Measurements from ENCODE around the gene SLC35C1. TPM values are rescaled to one million over a fixed set of nuclear protein-coding genes. Genes with fewer than 3 reads are reported as not detected.
"Not testable (repeated sequence)": the region's sequence is repeated elsewhere in the genome, so short reads cannot be mapped to it uniquely, and the experiment has no call there.

SLC35C1 gene
- total and polyA plus RNA-seq, 9 of the 15 experiments (the other 6 are each of a cell fraction or from before 2014, with no cell fraction given): 0.65 to 13.1 (median 2.4) TPM

DNA sequence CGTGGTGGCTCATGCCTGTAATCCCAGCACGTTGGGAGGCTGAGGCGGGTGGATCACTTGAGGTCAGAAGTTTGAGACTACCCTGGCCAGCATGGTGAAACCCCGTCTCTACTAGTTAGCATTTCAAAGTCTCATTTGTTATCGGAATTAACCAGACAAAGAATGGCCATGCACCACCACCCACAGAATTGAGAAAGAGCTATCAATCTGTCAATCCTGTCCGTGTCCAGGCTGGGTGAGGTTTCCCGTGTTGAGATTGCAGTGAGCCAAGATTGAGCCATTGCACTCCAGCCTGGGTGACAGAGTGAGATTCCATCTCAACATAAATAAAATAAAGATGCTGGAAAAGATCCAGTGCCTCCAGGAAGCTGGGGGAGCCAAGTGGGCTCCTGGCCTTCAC lies 21.5 kb downstream of the SLC35C1 start (continued):
- TF ChIP-seq ESRRA (IDR thresholded peaks at IDR 0.05; ENCODE audit: borderline replicate concordance, low read depth) (peak; percentile 86; the same call in 1 of the 2 replicates), STAT5A (IDR thresholded peaks at IDR 0.05; ENCODE audit: borderline replicate concordance, low read length) (peak; percentile 88), HDAC3 (IDR thresholded peaks at IDR 0.05; ENCODE audit: borderline replicate concordance, partially characterized antibody) (peak; percentile 96), FOXP1 (CRISPR knock-in tag; IDR thresholded peaks at IDR 0.05) (0 out of 2 replicates have a peak, but pooled peaks have one; percentile 25), ZNF134 (CRISPR knock-in tag; conservative IDR thresholded peaks at IDR 0.05) (peak; percentile 63; the same call in 1 of the 2 replicates), MBD2 (IDR thresholded peaks at IDR 0.05; ENCODE audit: borderline replicate concordance, low read depth) (peak; percentile 48; the same call in 1 of the 2 replicates), CTBP1 (IDR thresholded peaks at IDR 0.05; ENCODE audit: borderline replicate concordance) (peak; percentile 73; the same call in 1 of the 2 replicates), ELF4 (CRISPR knock-in tag; IDR thresholded peaks at IDR 0.05) (0 out of 2 replicates have a peak, but pooled peaks have one; percentile 52), MAZ (CRISPR knock-in tag; conservative IDR thresholded peaks at IDR 0.05 in 1 of 2, IDR thresholded peaks at IDR 0.05 in 1 of 2) (peak in 1 of 2 experiments; percentile 65; a peak in 2 of 4 replicates), JUND (IDR thresholded peaks at IDR 0.05; ENCODE audit: borderline replicate concordance, low read depth, low read length) (peak; percentile 58; the same call in 1 of the 2 replicates), CBFA2T2 (conservative IDR thresholded peaks at IDR 0.05) (peak; percentile 96), MYNN (IDR thresholded peaks at IDR 0.05) (peak; percentile 71; the same call in 1 of the 2 replicates), EP300 (IDR thresholded peaks at IDR 0.05; ENCODE audit: low read length) (peak; percentile 89), MEIS2 (IDR thresholded peaks at IDR 0.05; ENCODE audit: partially characterized antibody) (peak; percentile 100), KLF1 (tag; IDR thresholded peaks at IDR 0.05) (peak; percentile 78; the same call in 1 of the 2 replicates)
- TF ChIP-seq, protein P1, sequence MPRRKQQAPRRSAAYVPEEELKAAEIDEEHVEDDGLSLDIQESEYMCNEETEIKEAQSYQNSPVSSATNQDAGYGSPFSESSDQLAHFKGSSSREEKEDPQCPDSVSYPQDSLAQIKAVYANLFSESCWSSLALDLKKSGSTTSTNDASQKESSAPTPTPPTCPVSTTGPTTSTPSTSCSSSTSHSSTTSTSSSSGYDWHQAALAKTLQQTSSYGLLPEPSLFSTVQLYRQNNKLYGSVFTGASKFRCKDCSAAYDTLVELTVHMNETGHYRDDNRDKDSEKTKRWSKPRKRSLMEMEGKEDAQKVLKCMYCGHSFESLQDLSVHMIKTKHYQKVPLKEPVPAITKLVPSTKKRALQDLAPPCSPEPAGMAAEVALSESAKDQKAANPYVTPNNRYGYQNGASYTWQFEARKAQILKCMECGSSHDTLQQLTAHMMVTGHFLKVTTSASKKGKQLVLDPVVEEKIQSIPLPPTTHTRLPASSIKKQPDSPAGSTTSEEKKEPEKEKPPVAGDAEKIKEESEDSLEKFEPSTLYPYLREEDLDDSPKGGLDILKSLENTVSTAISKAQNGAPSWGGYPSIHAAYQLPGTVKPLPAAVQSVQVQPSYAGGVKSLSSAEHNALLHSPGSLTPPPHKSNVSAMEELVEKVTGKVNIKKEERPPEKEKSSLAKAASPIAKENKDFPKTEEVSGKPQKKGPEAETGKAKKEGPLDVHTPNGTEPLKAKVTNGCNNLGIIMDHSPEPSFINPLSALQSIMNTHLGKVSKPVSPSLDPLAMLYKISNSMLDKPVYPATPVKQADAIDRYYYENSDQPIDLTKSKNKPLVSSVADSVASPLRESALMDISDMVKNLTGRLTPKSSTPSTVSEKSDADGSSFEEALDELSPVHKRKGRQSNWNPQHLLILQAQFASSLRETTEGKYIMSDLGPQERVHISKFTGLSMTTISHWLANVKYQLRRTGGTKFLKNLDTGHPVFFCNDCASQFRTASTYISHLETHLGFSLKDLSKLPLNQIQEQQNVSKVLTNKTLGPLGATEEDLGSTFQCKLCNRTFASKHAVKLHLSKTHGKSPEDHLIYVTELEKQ (CRISPR knock-in tag; IDR thresholded peaks at IDR 0.05): peak; percentile 78; the same call in 1 of the 2 replicates
- TF ChIP-seq, protein P2, sequence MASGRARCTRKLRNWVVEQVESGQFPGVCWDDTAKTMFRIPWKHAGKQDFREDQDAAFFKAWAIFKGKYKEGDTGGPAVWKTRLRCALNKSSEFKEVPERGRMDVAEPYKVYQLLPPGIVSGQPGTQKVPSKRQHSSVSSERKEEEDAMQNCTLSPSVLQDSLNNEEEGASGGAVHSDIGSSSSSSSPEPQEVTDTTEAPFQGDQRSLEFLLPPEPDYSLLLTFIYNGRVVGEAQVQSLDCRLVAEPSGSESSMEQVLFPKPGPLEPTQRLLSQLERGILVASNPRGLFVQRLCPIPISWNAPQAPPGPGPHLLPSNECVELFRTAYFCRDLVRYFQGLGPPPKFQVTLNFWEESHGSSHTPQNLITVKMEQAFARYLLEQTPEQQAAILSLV (tag; IDR thresholded peaks at IDR 0.05): peak; percentile 79
- TF ChIP-seq JUND (tag; IDR thresholded peaks at IDR 0.05; ENCODE audit: borderline replicate concordance, low read depth, low read length); MYNN (CRISPR knock-in tag; IDR thresholded peaks at IDR 0.05): not testable (repeated sequence)
- TF ChIP-seq, protein P3, sequence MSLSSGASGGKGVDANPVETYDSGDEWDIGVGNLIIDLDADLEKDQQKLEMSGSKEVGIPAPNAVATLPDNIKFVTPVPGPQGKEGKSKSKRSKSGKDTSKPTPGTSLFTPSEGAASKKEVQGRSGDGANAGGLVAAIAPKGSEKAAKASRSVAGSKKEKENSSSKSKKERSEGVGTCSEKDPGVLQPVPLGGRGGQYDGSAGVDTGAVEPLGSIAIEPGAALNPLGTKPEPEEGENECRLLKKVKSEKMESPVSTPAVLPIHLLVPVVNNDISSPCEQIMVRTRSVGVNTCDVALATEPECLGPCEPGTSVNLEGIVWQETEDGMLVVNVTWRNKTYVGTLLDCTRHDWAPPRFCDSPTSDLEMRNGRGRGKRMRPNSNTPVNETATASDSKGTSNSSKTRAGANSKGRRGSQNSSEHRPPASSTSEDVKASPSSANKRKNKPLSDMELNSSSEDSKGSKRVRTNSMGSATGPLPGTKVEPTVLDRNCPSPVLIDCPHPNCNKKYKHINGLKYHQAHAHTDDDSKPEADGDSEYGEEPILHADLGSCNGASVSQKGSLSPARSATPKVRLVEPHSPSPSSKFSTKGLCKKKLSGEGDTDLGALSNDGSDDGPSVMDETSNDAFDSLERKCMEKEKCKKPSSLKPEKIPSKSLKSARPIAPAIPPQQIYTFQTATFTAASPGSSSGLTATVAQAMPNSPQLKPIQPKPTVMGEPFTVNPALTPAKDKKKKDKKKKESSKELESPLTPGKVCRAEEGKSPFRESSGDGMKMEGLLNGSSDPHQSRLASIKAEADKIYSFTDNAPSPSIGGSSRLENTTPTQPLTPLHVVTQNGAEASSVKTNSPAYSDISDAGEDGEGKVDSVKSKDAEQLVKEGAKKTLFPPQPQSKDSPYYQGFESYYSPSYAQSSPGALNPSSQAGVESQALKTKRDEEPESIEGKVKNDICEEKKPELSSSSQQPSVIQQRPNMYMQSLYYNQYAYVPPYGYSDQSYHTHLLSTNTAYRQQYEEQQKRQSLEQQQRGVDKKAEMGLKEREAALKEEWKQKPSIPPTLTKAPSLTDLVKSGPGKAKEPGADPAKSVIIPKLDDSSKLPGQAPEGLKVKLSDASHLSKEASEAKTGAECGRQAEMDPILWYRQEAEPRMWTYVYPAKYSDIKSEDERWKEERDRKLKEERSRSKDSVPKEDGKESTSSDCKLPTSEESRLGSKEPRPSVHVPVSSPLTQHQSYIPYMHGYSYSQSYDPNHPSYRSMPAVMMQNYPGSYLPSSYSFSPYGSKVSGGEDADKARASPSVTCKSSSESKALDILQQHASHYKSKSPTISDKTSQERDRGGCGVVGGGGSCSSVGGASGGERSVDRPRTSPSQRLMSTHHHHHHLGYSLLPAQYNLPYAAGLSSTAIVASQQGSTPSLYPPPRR (CRISPR knock-in tag; IDR thresholded peaks at IDR 0.05; ENCODE audit: borderline replicate concordance): 0 out of 2 replicates have a peak, but pooled peaks have one; percentile 78

Measured in K562 (cell line).